Ishikawa (cell line): Measurements from ENCODE around the gene MTSS2.

Experiments used
- CEBPB ChIP-seq: IDR thresholded peaks from 2 replicates; pipeline ENCODE4 v1.6.1; 2012
- CREB1 ChIP-seq: IDR thresholded peaks from 2 replicates; pipeline ENCODE4 v1.6.1; 2012; ENCODE audit warnings: low read depth
- EGR1 ChIP-seq: IDR thresholded peaks from 2 replicates; pipeline ENCODE4 v1.6.1; 2012
- EP300 ChIP-seq: IDR thresholded peaks from 2 replicates; pipeline ENCODE4 v1.6.1; 2012; ENCODE audit warnings: borderline replicate concordance
- FOXM1 ChIP-seq: IDR thresholded peaks from 2 replicates; pipeline ENCODE4 v1.6.1; 2012; ENCODE audit warnings: low read depth, borderline replicate concordance
- MAX ChIP-seq: IDR thresholded peaks from 2 replicates; pipeline ENCODE4 v1.6.1; 2012
- NFIC ChIP-seq: IDR thresholded peaks from 2 replicates; pipeline ENCODE4 v1.6.1; 2012
- RAD21 ChIP-seq: IDR thresholded peaks from 2 replicates; pipeline ENCODE4 v1.6.1; 2012; ENCODE audit warnings: low read depth
- REST ChIP-seq: IDR thresholded peaks from 2 replicates; pipeline ENCODE4 v1.6.1; 2012; ENCODE audit warnings: low read depth, mild to moderate bottlenecking
- TAF1 ChIP-seq: IDR thresholded peaks from 2 replicates; pipeline ENCODE4 v1.6.1; 2012; ENCODE audit warnings: low read depth, mild to moderate bottlenecking
- TCF12 ChIP-seq: IDR thresholded peaks from 2 replicates; pipeline ENCODE4 v1.6.1; 2012; ENCODE audit warnings: low read depth
- TEAD4 ChIP-seq: IDR thresholded peaks from 2 replicates; pipeline ENCODE4 v1.6.1; 2012
- USF1 ChIP-seq: IDR thresholded peaks from 2 replicates; pipeline ENCODE4 v1.6.1; 2012
- YY1 ChIP-seq: IDR thresholded peaks from 2 replicates; pipeline ENCODE4 v1.6.1; 2012; ENCODE audit warnings: low read depth
- ZBTB7A ChIP-seq: IDR thresholded peaks from 2 replicates; pipeline ENCODE4 v1.6.1; 2012; ENCODE audit warnings: low read depth

Gene MTSS2

GRCh38 chr16:70720425-70721201 is 34.8 kb upstream of the MTSS2 start:
- TF ChIP-seq TEAD4: no peak
- TF ChIP-seq TAF1: no peak
- no peak for TF ChIP-seq MAX
- TF ChIP-seq USF1: no peak
- TF ChIP-seq YY1: no peak
- TF ChIP-seq EGR1: no peak
- no peak for TF ChIP-seq ZBTB7A
- TF ChIP-seq CEBPB: no peak
- no peak for TF ChIP-seq EP300
- no peak for TF ChIP-seq FOXM1
- no peak for TF ChIP-seq TCF12
- TF ChIP-seq NFIC: no peak
- no peak for TF ChIP-seq RAD21

GRCh38 chr16:70717065-70717464 is 31.2 kb upstream of the MTSS2 start:
- no peak for TF ChIP-seq ZBTB7A
- no peak for TF ChIP-seq RAD21
- no peak for TF ChIP-seq MAX
- TF ChIP-seq FOXM1: no peak
- no peak for TF ChIP-seq CREB1
- TF ChIP-seq TAF1: no peak
- TF ChIP-seq EP300: no peak
- TF ChIP-seq CEBPB: no peak
- no peak for TF ChIP-seq USF1
- TF ChIP-seq TCF12: no peak
- no peak for TF ChIP-seq NFIC
- no peak for TF ChIP-seq REST
- no peak for TF ChIP-seq YY1
- no peak for TF ChIP-seq TEAD4
- no peak for TF ChIP-seq EGR1

- TF ChIP-seq EGR1 (no peak), MAX (no peak), YY1 (no peak), TEAD4 (no peak), USF1 (0 out of 2 replicates have a peak, but pooled peaks have one; percentile 13), FOXM1 (no peak), TCF12 (no peak), NFIC (peak; percentile 3; the same call in 1 of the 2 replicates), RAD21 (no peak)
These were observed 30.1 kb upstream of the MTSS2 start for GRCh38 chr16:70715860-70716357.

GRCh38 chr16:70715055-70715858 is 29.4 kb upstream of the MTSS2 start:
- TF ChIP-seq TCF12 (0 out of 2 replicates have a peak, but pooled peaks have one; percentile 21), NFIC (peak; percentile 82), YY1 (no peak; the same call in 1 of the 2 replicates), REST (no peak), ZBTB7A (peak; percentile 52; the same call in 1 of the 2 replicates), TEAD4 (no peak), TAF1 (no peak), CREB1 (no peak), FOXM1 (no peak), USF1 (no peak), MAX (peak; percentile 23; the same call in 1 of the 2 replicates), EGR1 (no peak), CEBPB (no peak), RAD21 (peak; percentile 13; the same call in 1 of the 2 replicates), EP300 (peak; percentile 43; the same call in 1 of the 2 replicates)
